Panc1 (cell line): ENCODE results near the gene MNT. TPM values are rescaled to one million over a fixed set of nuclear protein-coding genes. Genes with fewer than 3 reads are reported as not detected.

Source experiments
- ATAC-seq: fragments of 200-7000 bp; cut with Tn5 transposase; 2 replicates; pipeline ENCODE4 v1.9.1; 2020; ENCODE audit warnings: mild to moderate bottlenecking, moderate library complexity
- BruUV-seq: library from RNA; stranded (reverse); fragments of 400-500 nt; replicated peaks from 2 replicates; lab custom pipeline; 2021; lab: Mats Ljungman, UMichigan
- CTCF ChIA-PET: fragments of 300-600 bp; sonication (Branson Sonifier 250); formaldehyde crosslinking; loops from one replicate; lab custom pipeline; 2022; ENCODE audit warnings: antibody characterized with exemption; lab: Charles Lee
- POLR2A ChIA-PET: fragments of 300-600 bp; sonication (Branson Sonifier 250); formaldehyde crosslinking; loops from one replicate; lab custom pipeline; 2022; ENCODE audit warnings: antibody characterized with exemption; lab: Charles Lee
- DNase-seq: peaks from one replicate; pipeline ENCODE4 v3.0.0-alpha.2; 2010; ENCODE audit warnings: low read depth, low spot score
- H3K27ac ChIP-seq: 2 replicates; pipeline ENCODE4 v1.5.1; 2011; ENCODE audit warnings: mild to moderate bottlenecking, low read length, inconsistent platforms
- H3K27me3 ChIP-seq: fragments of 200-500 bp; sonication (Bioruptor generic); 2 replicates; pipeline ENCODE4 v1.6.0; 2014; ENCODE audit warnings: low read length, inconsistent platforms; ENCODE audit not compliant: control insufficient read depth, insufficient read depth
- H3K36me3 ChIP-seq: fragments of 200-500 bp; sonication (Bioruptor generic); 2 replicates; pipeline ENCODE4 v1.5.1; 2014; ENCODE audit warnings: inconsistent platforms, mild to moderate bottlenecking, low read length, moderate library complexity; ENCODE audit not compliant: control insufficient read depth, insufficient read depth
- H3K4me1 ChIP-seq: 2 replicates; pipeline ENCODE4 v1.5.1; 2011; ENCODE audit warnings: inconsistent platforms, mild to moderate bottlenecking, low read length, moderate library complexity; ENCODE audit not compliant: control insufficient read depth, insufficient read depth
- H3K4me3 ChIP-seq, 2 experiments: 2 replicates each; pipeline ENCODE4 v1.5.1; 2011 to 2012; ENCODE audit warnings: low read depth in 2 of 2, low read length in 2 of 2, mild to moderate bottlenecking in 2 of 2, inconsistent platforms in 1 of 2, moderate library complexity in 1 of 2
- H3K9me3 ChIP-seq: fragments of 200-500 bp; sonication (Bioruptor generic); 2 replicates; pipeline ENCODE4 v1.5.1; 2014; ENCODE audit warnings: low read depth, mild to moderate bottlenecking, inconsistent platforms, low read length, moderate library complexity; ENCODE audit not compliant: control insufficient read depth, insufficient read depth
- CTCF ChIP-seq: fragments of 450-650 bp; IDR thresholded peaks from 2 replicates; pipeline ENCODE4 v1.5.1; 2017; ENCODE audit warnings: mild to moderate bottlenecking
- POLR2AphosphoS5 ChIP-seq: IDR thresholded peaks from 2 replicates; pipeline ENCODE4 v1.6.1; 2012; ENCODE audit warnings: mild to moderate bottlenecking, low read depth, low read length, moderate library complexity
- REST ChIP-seq, 2 experiments: IDR thresholded peaks; 2 replicates each; pipeline ENCODE4 v1.6.1; 2011 to 2012; ENCODE audit warnings: low read depth in 2 of 2, control low read depth in 1 of 2, low read length in 1 of 2, mild to moderate bottlenecking in 1 of 2, moderate library complexity in 1 of 2; ENCODE audit not compliant: insufficient read depth in 1 of 2
- SIN3A ChIP-seq: IDR thresholded peaks from 2 replicates; pipeline ENCODE4 v1.6.1; 2012; ENCODE audit warnings: low read depth, mild to moderate bottlenecking, low read length, moderate library complexity, borderline replicate concordance; ENCODE audit not compliant: insufficient read depth
- TCF7L2 ChIP-seq: IDR thresholded peaks from 2 replicates; pipeline ENCODE4 v1.6.1; 2011; ENCODE audit warnings: mild to moderate bottlenecking, low read depth, low read length, inconsistent platforms
- in situ Hi-C: cut with HindIII; loops from 2 replicates; pipeline ENCODE4 v1.10.0; 2016; ENCODE audit warnings: low sequenced_read_pairs, low pct_unique_long_range_greater_than_20kb
- intact Hi-C: fragments of 100-400 bp; cut with micrococcal nuclease; formaldehyde crosslinking; loops from one replicate; pipeline ENCODE4 v1.10.0; 2022; ENCODE audit not compliant: unreplicated experiment
- total RNA-seq: library from RNA; stranded (reverse); gene quantifications from one replicate; pipeline ENCODE4 v1.2.1, GENCODE V29; 2021; ENCODE audit not compliant: unreplicated experiment

Gene MNT
- total RNA-seq, 1 experiment from 2014 or later, result 31.8 TPM

GRCh38 chr17:2391597-2392251 lies 9.1 kb downstream of the MNT start:
- TF ChIP-seq CTCF, result no peak
- no peak for TF ChIP-seq POLR2AphosphoS5
- no peak for TF ChIP-seq TCF7L2
- no peak for TF ChIP-seq REST (IDR thresholded peaks at IDR 0.05; ENCODE audit: insufficient read depth in 1 of 2, low read depth in 2 of 2, low read length in 1 of 2)
- no peak for TF ChIP-seq SIN3A
- no peak for DNase-seq
- no peaks in the 10 kb centered on the region for H3K27me3 ChIP-seq
- BruUV-seq, result TSS peak; percentile 56
- CTCF ChIA-PET, result no interaction called here
- POLR2A ChIA-PET, result interaction anchor here (0.7 kb wide), 1 partner anchor 9 kb away, joined by 5 read pairs; the partner anchor contains the start of gene MNT
- peak overlapping the region; percentile 75 for H3K27ac ChIP-seq
- peak overlapping the region; percentile 59 to 66 for H3K4me3 ChIP-seq
- H3K9me3 ChIP-seq, result no peaks in the 10 kb centered on the region
- intact Hi-C loops (no loop called here), in situ Hi-C loops (no loop called here)
- peaks cover 27% of the 10 kb centered on the region for H3K4me1 ChIP-seq
- ATAC-seq, result no peak
- no peaks in the 10 kb centered on the region for H3K36me3 ChIP-seq

GRCh38 chr17:2390199-2390836 lies 10.5 kb downstream of the MNT start:
- in situ Hi-C loops, result no loop called here
- CTCF ChIA-PET, result no interaction called here
- DNase-seq, result no peak

More at GRCh38 chr17:2390199-2390836, 10.5 kb downstream of the MNT start:
- BruUV-seq, result TSS peak; percentile 39
- Histone ChIP-seq H3K27me3 (no peaks in the 10 kb centered on the region), H3K36me3 (no peaks in the 10 kb centered on the region), H3K27ac (no peak overlapping the region), H3K9me3 (no peaks in the 10 kb centered on the region), H3K4me3 (no peak overlapping the region), H3K4me1 (peaks cover 17% of the 10 kb centered on the region)
- no peak for TF ChIP-seq SIN3A
- no peak for TF ChIP-seq POLR2AphosphoS5
- no peak for TF ChIP-seq CTCF
- TF ChIP-seq REST (IDR thresholded peaks at IDR 0.05; ENCODE audit: insufficient read depth in 1 of 2, low read depth in 2 of 2, low read length in 1 of 2), result no peak
- no peak for TF ChIP-seq TCF7L2
- intact Hi-C loops, result no loop called here
- no peak for ATAC-seq
- POLR2A ChIA-PET, result no interaction called here
